ENCODE measurements around the gene ARRDC2.

Gene ARRDC2

DNA sequence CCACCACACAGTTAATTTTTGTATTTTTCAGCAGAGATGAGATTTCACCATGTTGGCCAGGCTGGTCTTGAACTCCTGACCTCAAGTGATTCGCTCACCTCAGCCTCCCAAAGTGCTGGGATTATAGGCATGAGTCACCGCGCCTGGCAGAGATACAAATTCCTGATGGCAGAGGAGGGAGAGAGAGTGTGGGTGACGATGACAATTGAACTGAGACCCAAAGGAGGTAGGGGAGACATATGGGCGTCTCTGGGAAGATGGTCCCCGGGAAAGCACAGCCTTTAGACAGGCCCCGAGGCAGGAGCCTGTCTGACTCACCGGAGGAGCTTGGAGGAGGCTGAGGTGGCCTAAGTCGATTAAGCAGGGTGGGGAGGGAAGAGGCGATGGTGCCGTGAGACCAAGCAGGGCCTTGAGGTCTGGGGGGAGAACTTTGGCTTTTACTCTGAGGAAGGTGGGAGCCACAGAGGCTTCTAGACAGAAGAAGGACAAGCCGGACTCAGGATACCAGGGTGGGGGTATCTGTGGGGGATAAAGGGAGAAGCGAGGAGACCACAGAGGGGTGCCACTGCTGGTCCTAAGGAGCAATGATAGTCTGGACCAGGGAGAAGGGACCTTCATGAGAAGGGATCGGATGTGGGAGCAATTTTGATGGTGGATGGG is 38.2 kb downstream of the ARRDC2 start:
- H3K4me3 ChIP-seq (ENCODE audit: low read length), result no peak overlapping the region
- TF ChIP-seq ZNF274 (IDR thresholded peaks at IDR 0.05; ENCODE audit: low read depth, low read length), result no peak

DNA sequence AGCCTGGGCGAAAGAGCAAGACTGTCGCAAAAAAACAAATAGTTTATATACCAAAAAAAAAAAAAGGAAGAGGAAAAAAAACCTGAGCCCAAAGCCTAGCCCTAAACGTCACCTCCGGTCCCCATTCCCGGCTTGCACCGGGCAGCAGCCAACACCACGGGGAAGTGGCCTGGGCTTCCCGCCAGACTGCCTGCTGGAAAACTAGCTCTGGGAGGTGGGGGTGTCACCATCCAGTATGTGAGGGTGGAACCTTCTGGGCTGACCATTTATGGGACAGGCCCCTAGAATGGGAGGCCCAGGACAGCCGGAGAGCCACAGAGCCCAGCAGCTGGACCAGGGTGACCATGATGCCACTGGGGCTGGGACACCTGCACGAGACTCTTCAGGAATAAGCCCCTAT is 41.4 kb downstream of the ARRDC2 start:
- no peak for TF ChIP-seq ZNF274 (IDR thresholded peaks at IDR 0.05; ENCODE audit: low read depth, low read length)

DNA sequence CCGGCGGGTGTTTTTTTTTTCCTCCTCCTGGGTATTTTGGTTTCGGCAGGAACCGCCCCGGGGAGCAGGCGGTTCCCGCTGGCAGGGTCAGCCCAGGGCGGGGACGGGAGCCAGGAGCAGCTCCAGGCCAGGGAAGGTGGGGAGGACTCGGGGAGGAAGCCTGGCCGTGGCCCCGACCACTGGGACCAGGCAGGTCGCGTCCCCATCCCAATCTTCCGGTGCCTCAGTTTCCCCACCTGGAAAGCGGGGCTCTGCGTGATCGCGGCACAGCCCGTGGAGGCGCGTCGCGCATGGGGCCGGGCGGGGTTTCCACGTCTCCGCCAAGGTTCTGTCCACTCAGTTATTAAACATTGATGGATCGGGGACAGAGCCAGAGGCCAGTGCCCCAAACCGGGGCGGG is 43.9 kb downstream of the ARRDC2 start:
- TF ChIP-seq ZNF274 (IDR thresholded peaks at IDR 0.05; ENCODE audit: low read depth, low read length), result no peak
- no peak overlapping the region for H3K4me3 ChIP-seq (ENCODE audit: low read length)

More for the DNA sequence above, 41.4 kb downstream of the ARRDC2 start:
- H3K4me3 ChIP-seq (ENCODE audit: low read length), result no peak overlapping the region

DNA sequence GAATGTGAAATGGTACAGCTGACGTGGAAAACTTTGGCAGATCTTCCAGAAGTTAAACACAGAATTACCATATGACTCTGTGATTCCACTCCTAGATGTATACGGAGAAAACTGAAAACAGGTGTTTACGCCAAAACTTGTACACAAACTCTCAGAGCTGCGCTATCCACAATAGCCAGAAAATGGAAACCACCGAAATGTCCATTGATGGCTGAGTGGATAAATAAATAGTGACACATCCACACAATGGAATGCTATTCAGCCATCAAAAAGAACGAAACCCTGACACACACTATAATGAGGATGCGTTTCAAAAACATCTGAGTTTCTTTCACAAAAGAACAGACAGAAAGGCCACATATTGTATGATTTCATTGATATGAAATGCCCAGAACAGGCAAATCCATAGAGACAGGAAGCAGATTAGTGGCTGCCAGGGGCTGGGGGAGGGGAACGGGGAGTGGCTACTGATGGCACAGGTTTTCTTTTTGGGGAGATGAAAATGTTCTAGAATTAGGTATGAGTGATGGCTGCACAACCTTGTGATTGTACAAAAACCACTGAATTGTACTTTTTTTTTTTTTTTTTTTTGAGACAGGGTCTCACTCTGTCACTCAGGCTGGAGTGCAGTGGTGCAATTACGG is 45.7 kb downstream of the ARRDC2 start:
- no peak overlapping the region for H3K4me3 ChIP-seq (ENCODE audit: low read length)
- TF ChIP-seq ZNF274 (IDR thresholded peaks at IDR 0.05; ENCODE audit: low read depth, low read length), result no peak

DNA sequence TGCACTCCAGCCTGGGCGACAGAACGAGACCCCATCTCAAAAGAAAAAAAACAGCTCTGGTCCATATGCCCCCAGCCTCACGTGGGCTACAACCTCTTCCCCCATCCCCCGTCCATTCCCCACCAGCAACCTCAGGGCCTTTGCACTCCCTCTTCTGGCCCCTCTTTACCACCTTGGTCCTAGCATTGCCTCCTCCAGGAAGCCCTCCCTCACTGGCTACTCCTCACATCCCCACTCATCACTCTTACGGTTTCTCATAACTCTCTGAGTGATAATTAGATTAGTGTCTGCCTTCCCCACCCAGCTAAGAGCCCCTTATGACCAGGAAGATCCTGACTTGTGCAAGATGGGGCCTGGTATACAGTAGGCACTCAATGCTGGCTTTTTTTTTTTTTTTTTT is 48.0 kb downstream of the ARRDC2 start:
- no peak overlapping the region for H3K4me3 ChIP-seq (ENCODE audit: low read length)
- TF ChIP-seq ZNF274 (IDR thresholded peaks at IDR 0.05; ENCODE audit: low read depth, low read length), result no peak

DNA sequence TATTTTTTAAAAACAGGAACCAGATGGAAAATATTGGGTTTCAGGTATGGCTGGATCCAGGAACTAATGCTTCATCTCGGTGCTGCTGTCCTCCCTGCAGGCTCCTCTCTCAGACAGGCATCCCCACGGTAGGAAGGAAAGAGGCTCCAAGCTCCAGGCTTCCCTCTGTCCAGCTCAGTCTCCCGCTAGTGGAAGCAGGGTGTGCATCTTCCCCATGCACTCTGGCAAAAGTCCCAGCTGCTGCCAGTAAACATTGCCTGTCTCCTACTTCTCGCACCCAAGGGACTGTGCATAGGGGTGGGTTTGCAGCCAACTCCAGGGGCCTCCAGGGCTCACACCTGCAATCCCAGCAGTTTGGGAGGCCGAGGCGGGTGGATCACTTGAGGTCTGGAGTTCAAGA is 49.6 kb downstream of the ARRDC2 start:
- TF ChIP-seq ZNF274 (IDR thresholded peaks at IDR 0.05; ENCODE audit: low read depth, low read length), result no peak
- H3K4me3 ChIP-seq (ENCODE audit: low read length), result no peak overlapping the region

DNA sequence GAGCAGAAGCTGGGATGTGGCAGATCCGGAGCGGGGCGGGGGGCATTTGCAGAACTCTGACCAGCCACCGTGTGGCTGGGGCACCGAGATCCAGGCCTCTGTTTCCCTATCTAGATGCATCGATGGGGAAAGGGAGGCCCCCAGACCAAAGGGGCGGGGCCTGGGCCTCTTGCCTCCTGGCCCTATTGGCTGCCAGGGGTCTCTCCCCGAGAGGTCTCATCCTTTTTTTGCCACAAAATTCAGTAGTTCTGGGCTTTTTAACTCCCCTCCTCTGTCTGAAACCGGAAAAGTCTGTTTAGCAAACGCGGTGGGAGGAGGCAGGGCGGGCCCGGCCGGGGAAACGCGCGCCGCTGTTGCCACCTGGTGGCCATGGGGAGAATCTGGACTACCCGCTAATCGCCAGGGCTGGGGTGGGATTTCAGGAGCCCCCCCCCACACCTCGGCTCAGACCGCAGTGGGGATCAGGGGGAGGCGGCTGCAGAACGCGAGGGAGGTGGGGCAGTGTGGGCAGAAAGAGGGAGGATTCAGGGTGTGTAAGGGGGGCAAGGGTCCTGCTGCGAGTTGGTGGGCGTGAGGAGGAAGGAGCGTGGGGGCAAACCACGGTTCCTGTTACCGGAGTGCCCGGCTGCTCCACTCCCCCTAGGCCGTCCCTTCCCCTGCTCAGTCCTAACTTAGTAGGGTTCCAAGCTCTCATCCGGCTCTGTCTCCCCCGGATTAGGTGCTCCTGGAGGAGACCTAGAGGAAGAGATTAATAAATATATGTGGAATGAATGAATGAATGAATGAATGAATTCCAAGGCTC is 50.4 kb downstream of the ARRDC2 start:
- no peak overlapping the region for H3K4me3 ChIP-seq (ENCODE audit: low read length)
- TF ChIP-seq ZNF274 (IDR thresholded peaks at IDR 0.05; ENCODE audit: low read depth, low read length), result no peak

DNA sequence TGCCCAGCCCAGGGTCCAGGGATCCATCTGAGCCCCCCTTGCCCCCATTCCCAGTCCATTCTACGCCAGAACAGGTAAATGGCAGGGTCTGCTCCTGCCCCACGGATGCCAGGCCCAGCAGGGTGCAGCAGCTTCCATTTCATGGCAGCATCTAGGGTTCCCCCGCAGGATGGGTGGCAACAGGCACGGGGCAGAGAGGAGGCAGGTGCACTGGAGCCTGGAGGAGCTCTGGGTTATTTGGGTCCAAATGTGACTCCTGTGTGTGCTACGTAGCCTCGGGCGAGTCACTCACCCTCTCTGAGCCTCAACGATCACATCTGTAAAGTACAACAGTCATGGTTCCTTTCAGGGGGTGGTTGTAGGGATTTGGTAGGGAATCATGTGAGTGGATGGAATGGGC is 51.3 kb downstream of the ARRDC2 start:
- no peak overlapping the region for H3K4me3 ChIP-seq (ENCODE audit: low read length)
- TF ChIP-seq ZNF274 (IDR thresholded peaks at IDR 0.05; ENCODE audit: low read depth, low read length), result no peak

DNA sequence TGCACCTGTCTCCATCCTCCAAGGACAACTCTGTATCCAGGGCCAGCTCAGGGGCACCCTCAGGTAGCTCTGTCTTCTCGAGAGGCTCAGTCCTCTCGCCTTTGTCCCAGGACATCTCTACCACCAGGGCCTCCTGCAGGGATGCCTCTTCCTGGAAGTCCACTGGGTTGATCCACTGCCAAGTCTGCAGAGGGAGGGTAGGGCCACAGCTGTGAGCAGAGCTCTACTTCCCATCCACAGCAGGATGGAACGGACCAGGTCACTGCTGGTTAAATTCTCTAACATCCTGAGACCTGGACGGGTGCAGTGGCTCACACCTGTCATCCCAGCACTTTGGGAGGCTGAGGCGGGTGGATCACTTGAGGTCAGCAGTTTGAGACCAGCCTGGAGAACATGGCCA is 51.9 kb downstream of the ARRDC2 start:
- TF ChIP-seq ZNF274 (IDR thresholded peaks at IDR 0.05; ENCODE audit: low read depth, low read length), result no peak

DNA sequence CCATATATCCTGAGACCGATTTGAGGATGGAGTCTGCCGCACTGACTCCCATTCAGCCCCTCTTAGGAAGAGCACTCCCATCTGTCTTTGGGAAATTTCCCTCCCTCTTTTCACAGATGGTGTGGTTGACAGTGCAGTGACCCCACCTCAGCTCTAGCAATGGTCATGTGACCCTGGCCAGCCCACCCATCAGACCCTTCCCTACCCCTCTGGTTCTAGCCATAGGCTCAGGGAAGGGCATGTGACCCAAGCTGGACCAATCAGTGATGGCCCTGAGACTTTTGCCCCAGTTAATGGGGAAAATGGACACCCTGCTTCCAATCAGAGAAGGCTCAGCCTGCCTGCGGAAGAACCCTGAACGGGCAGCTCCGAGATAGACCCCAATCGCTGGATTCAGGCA is 52.5 kb downstream of the ARRDC2 start:
- H3K4me3 ChIP-seq (ENCODE audit: low read length), result no peak overlapping the region
- no peak for TF ChIP-seq ZNF274 (IDR thresholded peaks at IDR 0.05; ENCODE audit: low read depth, low read length)

More for the DNA sequence above, 51.9 kb downstream of the ARRDC2 start:
- no peak overlapping the region for H3K4me3 ChIP-seq (ENCODE audit: low read length)

DNA sequence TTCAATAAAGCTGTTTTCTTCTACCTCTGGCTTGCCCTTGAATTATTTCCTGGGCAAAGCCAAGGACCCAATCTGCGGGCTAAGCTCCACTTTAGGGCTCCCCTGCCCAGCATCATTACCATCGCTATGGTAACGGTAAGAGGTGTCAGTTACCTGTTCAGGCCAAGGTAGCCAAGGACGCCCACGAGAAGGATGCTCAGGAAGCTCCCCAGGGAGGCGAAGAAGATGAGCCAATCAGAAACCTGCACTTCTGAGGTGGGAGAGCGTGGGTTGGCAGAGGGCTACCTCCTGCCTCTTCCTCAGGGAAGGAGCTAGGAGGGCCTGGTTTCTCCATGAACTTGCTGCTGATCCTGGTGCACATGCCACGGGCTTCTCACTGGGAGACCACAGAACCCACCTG is 54.1 kb downstream of the ARRDC2 start:
- H3K4me3 ChIP-seq (ENCODE audit: low read length), result no peak overlapping the region
- no peak for TF ChIP-seq ZNF274 (IDR thresholded peaks at IDR 0.05; ENCODE audit: low read depth, low read length)

DNA sequence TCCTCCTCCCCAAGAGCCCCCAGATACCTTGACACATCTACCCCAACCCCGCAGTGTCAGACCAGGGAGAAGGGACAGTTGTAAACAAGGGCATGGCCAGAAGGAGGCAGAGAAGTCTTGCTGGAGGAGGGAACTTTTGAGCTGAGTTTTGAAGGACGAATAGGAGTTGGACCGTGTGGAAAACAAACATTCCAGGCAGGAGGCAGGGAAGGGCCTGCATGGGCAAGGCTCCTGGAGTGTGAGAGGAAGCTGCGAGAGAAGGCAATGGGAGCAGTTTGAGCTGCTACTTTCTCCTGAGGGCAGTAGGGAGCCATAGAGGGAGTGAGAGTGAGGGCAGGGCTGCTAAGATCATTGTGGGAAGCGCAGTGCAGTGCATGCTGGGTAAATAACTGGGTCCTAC is 55.5 kb downstream of the ARRDC2 start:
- H3K4me3 ChIP-seq (ENCODE audit: low read length), result no peak overlapping the region
- no peak for TF ChIP-seq ZNF274 (IDR thresholded peaks at IDR 0.05; ENCODE audit: low read depth, low read length)
